ENCODE data around the gene CFHR1. TPM values are rescaled to one million over a fixed set of nuclear protein-coding genes. Genes with fewer than 3 reads are reported as not detected.
"Not testable (repeated sequence)": the region's sequence is repeated elsewhere in the genome, so short reads cannot be mapped to it uniquely, and the experiment has no call there.

The CFHR1 gene
- total RNA-seq (under 1 TPM in 2 of 6 donors, not detected in 4; 0.17 to 0.44 TPM), polyA plus RNA-seq (under 1 TPM in 1 of 2 donors, not detected in 1; 0.61 TPM)

- H3K4me1 ChIP-seq; DNase-seq; H3K27ac ChIP-seq; H3K9me3 ChIP-seq; H3K27me3 ChIP-seq; ATAC-seq; FAIRE-seq; intact Hi-C loops (cut with DNase I); H3K36me3 ChIP-seq; H3K4me3 ChIP-seq: not testable (repeated sequence)
- no CpG with 5 or more reads among the region's 1 CpG for WGBS, 2 donors
Observed at GRCh38 chr1:196819531-196819930, at the start of gene CFHR1. TSS of gene CFHR1 (plus strand) at chr1:196819731. CDS start at chr1:196819845, 114 bp downstream.

- intact Hi-C loops (cut with DNase I); H3K4me3 ChIP-seq; DNase-seq; ATAC-seq; H3K27me3 ChIP-seq; H3K4me1 ChIP-seq; FAIRE-seq; H3K9me3 ChIP-seq; H3K36me3 ChIP-seq; H3K27ac ChIP-seq: not testable (repeated sequence)
- 71 to 88% methylated on average over 4 of the region's 4 CpGs for WGBS, 2 donors
Observed at GRCh38 chr1:196769823-196770222, 49.7 kb upstream of the CFHR1 start.

- Histone ChIP-seq H3K36me3 (no peaks in the 10 kb centered on the region), H3K27me3 (no peaks in the 10 kb centered on the region), H3K9me3 (no peaks in the 10 kb centered on the region), H3K27ac (no peak overlapping the region), H3K4me3 (no peak overlapping the region), H3K4me1 (no peaks in the 10 kb centered on the region)
- intact Hi-C loops (cut with DNase I), result no loop called here
- TF ChIP-seq CTCF (IDR thresholded peaks at IDR 0.05), result no peak
- no peak for FAIRE-seq
- ATAC-seq, result no peak
- no peak for DNase-seq
- WGBS, 2 donors, result 72 to 97% methylated on average over 1 of the region's 1 CpG
Observed at GRCh38 chr1:196773713-196774112, 45.8 kb upstream of the CFHR1 start.

- WGBS, 2 donors, result 29 to 47% methylated on average over 2 of the region's 2 CpGs
- Histone ChIP-seq H3K4me1 (no peaks in the 10 kb centered on the region), H3K9me3 (no peaks in the 10 kb centered on the region), H3K36me3 (no peaks in the 10 kb centered on the region), H3K4me3 (no peak overlapping the region), H3K27ac (no peak overlapping the region), H3K27me3 (no peaks in the 10 kb centered on the region)
- DNase-seq, result no peak
- no peak for ATAC-seq
- no peak for TF ChIP-seq CTCF (IDR thresholded peaks at IDR 0.05)
- FAIRE-seq, result no peak
- intact Hi-C loops (cut with DNase I), result no loop called here
Observed at GRCh38 chr1:196774175-196774574, 45.4 kb upstream of the CFHR1 start.

- no peak for TF ChIP-seq CTCF (IDR thresholded peaks at IDR 0.05)
- no peak within 1 kb of the TSS for H3K27ac ChIP-seq
- no peaks in the 10 kb centered on the region for H3K27me3 ChIP-seq
- no peaks in the 10 kb centered on the region for H3K9me3 ChIP-seq
- intact Hi-C loops (cut with DNase I), result no loop called here
- no peak for ATAC-seq
- FAIRE-seq, result no peak
- no peaks in the 10 kb centered on the region for H3K36me3 ChIP-seq
- DNase-seq, result no peak
- H3K4me3 ChIP-seq, result no peak within 1 kb of the TSS
- no peaks in the 10 kb centered on the region for H3K4me1 ChIP-seq
Observed at GRCh38 chr1:196774603-196775002, 44.9 kb upstream of the CFHR1 start, which contains the start of gene CFHR3. TSS of gene CFHR3 (plus strand) at chr1:196774840. CDS start at chr1:196774887, 47 bp downstream.

GRCh38 chr1:196777603-196778002 lies 41.9 kb upstream of the CFHR1 start:
- Histone ChIP-seq H3K36me3 (no peaks in the 10 kb centered on the region), H3K4me3 (no peak overlapping the region), H3K9me3 (no peaks in the 10 kb centered on the region), H3K27ac (no peak overlapping the region), H3K27me3 (no peaks in the 10 kb centered on the region), H3K4me1 (no peaks in the 10 kb centered on the region)
- intact Hi-C loops (cut with DNase I), result no loop called here
- no peak for DNase-seq
- FAIRE-seq, result no peak
- 71 to 84% methylated on average over 13 of the region's 13 CpGs for WGBS, 2 donors
- ATAC-seq, result no peak
- TF ChIP-seq CTCF (IDR thresholded peaks at IDR 0.05), result no peak

All from pancreas (tissue), 10 donors.